ENCODE results near the gene RNF13. TPM values are rescaled to one million over a fixed set of nuclear protein-coding genes. Genes with fewer than 3 reads are reported as not detected.

Gene RNF13
- total and polyA plus RNA-seq, 2 donors (not counting 3 experiments of a cell fraction or from before 2014, with no cell fraction given), result 16.4 to 27.1 TPM

- CTCF ChIA-PET, result interaction anchor here (1.4 to 1.8 kb wide), 2 partner anchors 21 to 51 kb away, joined by 3 to 8 read pairs; no protein-coding TSS in a partner anchor
- no peak overlapping the region for H3K27ac ChIP-seq (ENCODE audit: insufficient read depth, low read depth, low read length)
- DNase-seq (ENCODE audit: low read depth, low spot score), result no peak
- POLR2A ChIA-PET, result no interaction called here
- H3K27me3 ChIP-seq (ENCODE audit: control insufficient read depth in 2 of 2, insufficient read depth in 2 of 2, low read length in 2 of 2), result no peaks in the 10 kb centered on the region
- H4K20me1 ChIP-seq (replicated peaks; ENCODE audit: control insufficient read depth, extremely low read depth, insufficient read depth, low read length), result no peaks in the 10 kb centered on the region
- H3K4me3 ChIP-seq (replicated peaks in 1 of 3; ENCODE audit: insufficient read depth in 1 of 3, low read depth in 1 of 3, low read length in 3 of 3), result no peak overlapping the region
- no peaks in the 10 kb centered on the region for H3K79me2 ChIP-seq (ENCODE audit: control insufficient read depth, insufficient read depth, low read length)
- no peaks in the 10 kb centered on the region for H3K4me1 ChIP-seq (ENCODE audit: control insufficient read depth, extremely low read depth, insufficient read depth, low read length)
- H3K9me1 ChIP-seq (replicated peaks; ENCODE audit: control insufficient read depth, extremely low read depth, insufficient read depth, low read length), result no peaks in the 10 kb centered on the region
- intact Hi-C loops (cut with micrococcal nuclease), result no loop called here
- dilution Hi-C loops (cut with MboI; ENCODE audit: extremely low pct_ligation_motif_present, low sequenced_read_pairs), result no loop called here
- BruUV-seq (replicated peaks), result no TSS peak
- peaks cover 0 to 3% of the 10 kb centered on the region in 2 experiments for H3K36me3 ChIP-seq (ENCODE audit: control insufficient read depth in 2 of 2, extremely low read depth in 1 of 2, insufficient read depth in 2 of 2, low read length in 2 of 2)
- TF ChIP-seq JUN (IDR thresholded peaks at IDR 0.05; ENCODE audit: borderline replicate concordance, insufficient read depth, insufficient read length, low read depth) (no peak), CTCF (IDR thresholded peaks at IDR 0.05; ENCODE audit: extremely low read depth in 1 of 2, insufficient read depth in 1 of 2, low read depth in 1 of 2, low read length in 2 of 2) (no peak), MYC (IDR thresholded peaks at IDR 0.05; ENCODE audit: low read depth, low read length) (no peak), FOS (IDR thresholded peaks at IDR 0.05; ENCODE audit: borderline replicate concordance, insufficient read depth, low read length) (no peak), POLR2A (IDR thresholded peaks at IDR 0.05; ENCODE audit: low read depth, low read length) (no peak), POLR2AphosphoS5 (IDR thresholded peaks at IDR 0.05; ENCODE audit: insufficient read depth, low read depth, low read length) (no peak), GATA2 (IDR thresholded peaks at IDR 0.05; ENCODE audit: insufficient read depth, insufficient read length, low read depth, low read length) (no peak), MAX (IDR thresholded peaks at IDR 0.05; ENCODE audit: insufficient read depth, insufficient read length) (no peak), EZH2 (IDR thresholded peaks at IDR 0.05; ENCODE audit: borderline replicate concordance, low read depth, low read length, severe bottlenecking) (no peak)
- H3K9ac ChIP-seq (replicated peaks; ENCODE audit: extremely low read depth, insufficient read depth, low read length), result no peak overlapping the region
- H3K4me2 ChIP-seq (ENCODE audit: insufficient read depth, low read length), result no peak overlapping the region
- H2AFZ ChIP-seq (ENCODE audit: low read depth, low read length), result no peak overlapping the region
- H3K9me3 ChIP-seq (replicated peaks; ENCODE audit: control insufficient read depth, insufficient read depth, low read length), result no peaks in the 10 kb centered on the region
- no peak for FAIRE-seq
These were observed 45.9 kb downstream of the RNF13 start for GRCh38 chr3:149858911-149859310.

All from endothelial cell of umbilical vein (primary cell).